GM21528 (cell line): ENCODE data around the gene FGL2.
A peak's percentile ranks its signal among the peaks of the same experiment; 100 is the strongest.
"Not testable (repeated sequence)": the region's sequence is repeated elsewhere in the genome, so short reads cannot be mapped to it uniquely, and the experiment has no call there.

Source experiments
- ATAC-seq: cut with Tn5 transposase; IDR thresholded peaks from one replicate; pipeline ENCODE4 v1.9.1; 2021; ENCODE audit warnings: mild to moderate bottlenecking, moderate library complexity; ENCODE audit not compliant: unreplicated experiment, low FRiP score

Gene FGL2

DNA sequence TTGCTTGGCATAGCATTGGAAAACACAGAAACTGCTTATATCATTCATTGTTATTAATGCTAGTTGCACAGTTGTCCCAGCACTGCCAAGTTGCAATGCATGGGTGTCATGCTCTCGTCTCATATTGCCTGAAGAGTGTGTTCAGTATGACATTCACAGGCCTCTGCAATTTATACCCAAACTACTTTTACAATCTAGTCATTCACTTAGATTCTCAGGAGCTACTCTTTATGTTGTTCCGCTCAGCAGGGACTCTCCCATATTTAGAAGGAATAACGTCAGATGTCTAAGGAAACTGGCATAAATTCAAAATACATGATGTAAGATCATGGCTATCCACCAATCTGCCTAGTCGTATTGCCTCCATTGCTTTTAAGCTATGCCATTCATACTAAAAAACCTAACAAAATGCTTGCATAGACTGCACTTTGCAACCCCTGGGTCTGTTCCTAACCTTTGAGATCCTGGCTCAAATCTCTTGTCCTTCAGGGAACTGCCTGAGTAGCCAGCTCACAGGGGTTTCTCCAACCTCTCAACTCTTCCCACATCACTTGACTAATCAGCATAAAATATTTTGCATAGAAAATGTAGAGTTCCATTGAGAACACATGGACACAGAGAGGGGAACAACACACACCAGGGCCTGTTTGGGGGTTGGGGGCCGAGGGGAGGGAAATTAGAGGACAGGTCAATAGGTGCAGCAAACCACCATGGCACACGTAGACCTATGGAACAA lies 27.0 kb downstream of the FGL2 start:
- ATAC-seq, result not testable (repeated sequence)

DNA sequence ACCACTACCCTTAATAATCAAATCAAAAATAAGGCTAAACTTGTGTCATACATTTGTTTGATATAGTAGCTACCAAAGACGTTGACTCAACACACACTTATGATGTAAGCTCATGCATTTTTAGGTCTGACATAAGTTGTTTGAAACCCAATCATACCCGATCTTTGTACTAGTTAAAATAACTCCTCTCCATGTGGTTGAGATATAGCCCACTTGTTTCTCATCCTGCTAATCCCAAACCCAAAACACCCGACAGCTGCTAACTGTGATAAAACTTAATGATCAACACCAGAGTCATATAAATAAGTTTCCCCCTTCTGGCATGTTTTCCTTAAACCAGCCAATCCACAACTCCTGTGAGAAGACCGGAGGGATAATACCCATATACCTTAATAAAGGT lies 28.5 kb downstream of the FGL2 start:
- not testable (repeated sequence) for ATAC-seq

DNA sequence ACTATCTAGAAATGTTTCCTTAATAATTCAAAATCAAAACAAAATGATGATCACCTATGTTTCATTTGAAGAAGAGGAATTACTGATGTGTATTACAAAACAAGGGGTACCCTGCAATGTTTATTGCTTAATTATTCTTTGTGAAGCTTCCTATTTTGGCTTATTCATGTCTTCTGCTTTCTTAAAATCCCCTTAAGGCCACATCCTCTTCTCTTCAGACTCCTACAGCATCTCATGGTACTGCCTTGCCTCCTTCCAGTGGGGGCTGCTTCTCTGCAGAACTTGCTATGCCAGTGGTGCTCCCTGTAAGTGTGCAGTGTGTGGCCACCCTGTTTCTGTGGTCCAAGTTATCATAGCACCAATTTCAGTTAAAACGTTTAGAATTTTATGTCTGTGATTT lies 42.2 kb downstream of the FGL2 start:
- ATAC-seq, result peak; percentile 71

DNA sequence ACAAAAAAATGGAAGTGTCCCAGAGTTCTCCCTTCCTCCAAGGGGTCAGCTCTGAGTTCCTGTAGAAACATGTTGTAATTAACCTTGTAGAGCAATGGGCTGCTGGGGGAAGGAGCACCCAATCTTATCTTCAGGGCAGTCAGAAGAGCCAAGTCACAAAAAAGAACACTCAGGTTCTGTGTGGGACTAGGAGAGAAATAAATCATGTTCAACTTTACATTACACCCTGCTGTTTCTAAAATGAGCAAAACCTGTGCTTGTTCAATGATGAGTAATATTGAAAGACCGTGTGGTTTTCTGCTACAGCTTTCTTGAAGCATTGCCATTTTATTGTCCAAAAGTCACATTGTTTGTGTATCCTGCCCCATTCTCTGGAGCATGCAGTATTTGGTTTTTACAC lies 42.6 kb downstream of the FGL2 start:
- ATAC-seq, result peak; percentile 85

DNA sequence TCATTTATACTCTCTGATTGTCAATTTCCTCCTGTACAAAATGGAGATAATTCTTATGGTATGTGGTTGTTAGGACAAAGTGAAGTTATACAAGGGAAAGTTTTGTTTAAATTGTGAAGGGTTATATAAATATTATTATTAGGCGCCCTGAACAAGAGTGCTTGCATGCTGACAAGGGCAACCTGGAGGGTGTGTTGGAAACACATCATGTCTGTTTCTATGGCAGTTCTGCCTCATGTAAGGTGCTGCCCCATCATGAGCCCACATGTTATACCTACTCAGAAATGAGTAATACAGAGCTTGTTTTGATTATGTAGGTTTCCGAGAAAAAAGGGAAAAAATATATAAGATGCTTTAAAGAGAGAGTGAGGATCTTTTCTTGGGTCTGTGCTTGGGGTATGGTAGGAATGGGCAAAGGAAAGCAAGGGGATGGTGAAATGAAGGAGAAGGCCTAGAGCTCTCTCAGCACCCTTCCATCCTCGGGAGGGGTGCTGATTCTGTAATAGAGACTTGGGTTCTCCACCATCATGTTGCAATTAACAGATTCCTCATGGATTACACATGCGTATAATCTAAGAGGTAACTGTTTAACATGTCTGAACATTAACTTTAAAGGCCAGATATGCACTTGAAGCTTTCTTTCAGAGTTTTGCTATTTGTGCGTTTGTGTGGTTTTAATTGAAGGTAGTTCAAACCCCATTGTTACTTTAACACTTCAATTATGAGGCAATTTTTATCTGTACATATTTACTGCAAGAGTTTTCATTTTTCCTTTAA lies 43.8 kb downstream of the FGL2 start:
- not testable (repeated sequence) for ATAC-seq

DNA sequence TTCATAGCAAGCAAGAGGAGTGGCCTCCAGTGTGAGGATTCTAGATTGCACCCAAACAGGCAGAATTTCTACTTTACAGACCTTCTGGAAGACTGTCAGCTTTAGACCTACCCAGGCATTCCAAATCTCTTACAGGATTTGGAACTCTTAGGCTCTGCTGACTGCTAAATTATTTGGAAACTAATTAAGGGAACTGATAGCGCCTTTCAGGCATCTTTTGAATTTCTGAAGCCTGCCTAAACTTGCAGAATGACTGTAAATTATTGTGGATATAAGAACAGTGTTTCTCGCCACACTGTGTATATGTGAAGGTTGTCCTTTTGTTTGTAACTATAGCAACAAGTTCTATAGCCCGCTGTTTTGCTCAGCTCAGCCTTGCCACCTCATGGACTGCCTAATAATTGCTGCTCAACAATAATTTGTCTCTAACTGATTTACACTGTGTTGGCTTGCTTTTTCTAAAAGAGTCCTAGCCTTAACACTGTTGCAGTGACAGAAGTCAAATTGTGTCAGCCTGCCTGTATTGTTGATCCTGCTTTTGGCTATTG lies 44.6 kb downstream of the FGL2 start:
- not testable (repeated sequence) for ATAC-seq

DNA sequence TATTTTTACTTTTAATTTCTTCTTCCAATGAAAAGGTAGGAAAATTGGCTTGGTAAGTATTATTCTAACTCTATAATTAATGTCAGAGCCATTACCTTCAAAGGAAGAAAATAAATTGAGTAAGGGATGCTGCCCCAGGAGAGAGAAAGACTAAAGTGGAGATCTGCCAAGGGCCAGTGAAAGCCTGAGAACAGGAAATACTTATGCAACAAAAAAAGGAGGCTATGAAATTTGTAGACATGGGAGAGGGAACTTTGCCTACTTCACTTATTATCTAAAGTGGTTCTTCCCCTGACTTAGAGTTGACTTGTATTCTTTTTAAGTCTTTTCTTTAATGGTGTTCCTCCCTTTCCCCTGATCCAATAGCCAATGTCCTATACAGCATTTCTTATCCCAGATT lies 47.4 kb downstream of the FGL2 start:
- ATAC-seq, result not testable (repeated sequence)
